Measurements from ENCODE around the gene DEDD. TPM values are rescaled to one million over a fixed set of nuclear protein-coding genes. Genes with fewer than 3 reads are reported as not detected.

DEDD gene
- total and polyA plus RNA-seq, 2 of the 4 experiments (the other 2 are of a cell fraction), result 40.2 to 47.9 TPM

GRCh38 chr1:161083748-161084596 lies 48.5 kb downstream of the DEDD start:
- H3K27ac ChIP-seq (ENCODE audit: insufficient read depth, low read length), result no peak overlapping the region; the same call in 1 of the 2 replicates
- in situ Hi-C loops (cut with MboI; ENCODE audit: low sequenced_read_pairs), result no loop called here

More at GRCh38 chr1:161083748-161084596, 48.5 kb downstream of the DEDD start:
- Histone ChIP-seq H4K20me1 (ENCODE audit: insufficient read depth, low read length) (no peaks in the 10 kb centered on the region), H3K36me3 (ENCODE audit: control insufficient read depth, insufficient read depth, low read length) (no peaks in the 10 kb centered on the region), H4K5ac (ENCODE audit: low read depth, low read length) (no peak overlapping the region), H3K9ac (ENCODE audit: low read depth, low read length) (no peak overlapping the region), H3K9me1 (ENCODE audit: insufficient read depth, low read length) (peaks cover 24% of the 10 kb centered on the region), H4K8ac (ENCODE audit: low read depth in 2 of 2, low read length in 2 of 2) (peak overlapping the region; percentile 10 to 37; a peak in 2 of 4 replicates), H3K79me1 (ENCODE audit: low read depth in 1 of 2, low read length in 2 of 2) (no peaks in the 10 kb centered on the region), H3K18ac (ENCODE audit: low read depth, low read length) (peak overlapping the region; percentile 11; the same call in 1 of the 2 replicates), H2BK120ac (ENCODE audit: low read depth, low read length) (peak overlapping the region; percentile 44; the same call in 1 of the 2 replicates), H3K27me3 (ENCODE audit: control insufficient read depth, insufficient read depth, low read length) (no peaks in the 10 kb centered on the region), H3K23ac (ENCODE audit: low read depth, low read length) (no peak overlapping the region), H2AK9ac (replicated peaks; ENCODE audit: low read depth, low read length, poor library complexity) (peak overlapping the region; percentile 19), H3K4me3 (ENCODE audit: insufficient read depth, low read depth, low read length) (no peak overlapping the region), H2AFZ (replicated peaks; ENCODE audit: low read length, poor library complexity) (peak overlapping the region; percentile 92), H3K56ac (ENCODE audit: extremely low read depth, insufficient read depth, low read length) (no peak overlapping the region), H4K91ac (ENCODE audit: insufficient read depth, low read depth, low read length) (peak overlapping the region; percentile 8), H2BK20ac (ENCODE audit: low read depth, low read length) (no peak overlapping the region), H2BK5ac (ENCODE audit: low read depth, low read length, poor library complexity, severe bottlenecking) (peak overlapping the region; percentile 50), H3K14ac (replicated peaks; ENCODE audit: low read depth, low read length) (peak overlapping the region; percentile 20), H3K4me2 (ENCODE audit: low read depth, low read length) (no peak overlapping the region), H2BK15ac (ENCODE audit: low read depth, low read length) (peak overlapping the region; percentile 22; the same call in 2 of the 3 replicates), H3K4me1 (ENCODE audit: control insufficient read depth, insufficient read depth, low read length) (peaks cover 29% of the 10 kb centered on the region), H3K9me3 (ENCODE audit: control insufficient read depth, insufficient read depth, low read length) (no peaks in the 10 kb centered on the region), H2AK5ac (ENCODE audit: low read depth, low read length) (peak overlapping the region; percentile 59), H3K4ac (ENCODE audit: low read depth, low read length) (peak overlapping the region; percentile 44)
- WGBS, 2 experiments (ENCODE audit: extremely low coverage in 2 of 2, insufficient read length in 1 of 2), result 85 to 100% methylated on average over 1 to 3 of the region's 10 CpGs
- no peak for TF ChIP-seq MXI1 (IDR thresholded peaks at IDR 0.05; ENCODE audit: borderline replicate concordance, low read depth, low read length)
- no peak for TF ChIP-seq CTCF (conservative IDR thresholded peaks at IDR 0.05; ENCODE audit: low read depth, low read length)
- no peak for TF ChIP-seq USF2 (IDR thresholded peaks at IDR 0.05; ENCODE audit: low read depth, low read length)
- no peak for TF ChIP-seq RFX5 (IDR thresholded peaks at IDR 0.05; ENCODE audit: low read depth, low read length)
- no peak for TF ChIP-seq CEBPB (IDR thresholded peaks at IDR 0.05; ENCODE audit: low read depth, low read length)
- TF ChIP-seq MAFK (IDR thresholded peaks at IDR 0.05; ENCODE audit: low read depth, low read length), result no peak
- TF ChIP-seq RCOR1 (IDR thresholded peaks at IDR 0.05; ENCODE audit: insufficient replicate concordance, low read length), result no peak
- no peak for TF ChIP-seq MAZ (IDR thresholded peaks at IDR 0.05; ENCODE audit: borderline replicate concordance, low read depth, low read length)
- DNase-seq (peak; percentile 23), ATAC-seq (ENCODE audit: low read depth) (peak; percentile 7; the same call in 1 of the 2 replicates)
- no TSS peak for BruUV-seq (replicated peaks)
- ChIA-PET CTCF (interaction anchor here (1.1 to 2.1 kb wide), 3 partner anchors 13 to 14 kb away, joined by 3 to 7 read pairs (median 5); partner anchors contain the start of gene KLHDC9), POLR2A (ENCODE audit: unreplicated experiment) (no interaction called here)
- intact Hi-C loops (cut with micrococcal nuclease), result loop anchor here (5.0 kb wide), 1 partner anchor 37 kb away; the partner anchor contains the start of gene USF1
- dilution Hi-C loops (cut with HindIII; ENCODE audit: low sequenced_read_pairs, unreplicated experiment), result no loop called here
